HEK293 (cell line): ENCODE measurements around the gene AFF1.

ENCODE experiments used
- CTCF ChIA-PET: fragments of 350-600 bp; formaldehyde crosslinking; extraction: SDS; loops from one replicate; lab custom pipeline; 2021; ENCODE audit warnings: antibody characterized with exemption; lab: Yijun Ruan, JAX
- POLR2A ChIA-PET: fragments of 300-600 bp; formaldehyde crosslinking; extraction: SDS; loops from one replicate; lab custom pipeline; 2020; ENCODE audit warnings: antibody characterized with exemption, inconsistent platforms; lab: Yijun Ruan, JAX
- H3K27ac ChIP-seq: fragments of 200-500 bp; sonication (Bioruptor generic); 2 replicates; pipeline ENCODE4 v1.5.1; 2014; ENCODE audit warnings: low read depth, low read length, control low read depth, inconsistent platforms; ENCODE audit errors: extremely low read depth
- H3K36me3 ChIP-seq, 2 experiments: fragments of 200-500 bp in 1 of 2; sonication (Bioruptor generic) in 1 of 2; 1 replicate in 1 of 2; 2 replicates in 1 of 2; pipeline ENCODE4 v1.5.1; 2014 to 2017; ENCODE audit warnings: inconsistent platforms in 2 of 2, low read length in 2 of 2; ENCODE audit not compliant: control insufficient read depth in 2 of 2, insufficient read depth in 1 of 2
- H3K4me1 ChIP-seq: fragments of 200-500 bp; sonication (Bioruptor generic); 2 replicates; pipeline ENCODE4 v1.5.1; 2014; ENCODE audit warnings: mild to moderate bottlenecking, low read length, inconsistent platforms; ENCODE audit not compliant: control insufficient read depth, insufficient read depth
- H3K4me3 ChIP-seq: 2 replicates; pipeline ENCODE4 v1.5.1; 2011; ENCODE audit warnings: low read depth, mild to moderate bottlenecking, control low read depth, low read length, moderate library complexity
- H3K9me3 ChIP-seq: fragments of 200-500 bp; sonication (Bioruptor generic); 2 replicates; pipeline ENCODE4 v1.5.1; 2014; ENCODE audit warnings: low read depth, low read length, inconsistent platforms; ENCODE audit not compliant: control insufficient read depth, insufficient read depth
- BCL6B ChIP-seq: fragments of 450-650 bp; formaldehyde crosslinking; IDR thresholded peaks from 2 replicates; pipeline ENCODE4 v1.5.1; 2017; ENCODE audit warnings: missing biosample characterization, missing genetic modification characterization
- ELK4 ChIP-seq: IDR thresholded peaks from 2 replicates; pipeline ENCODE4 v1.6.1; 2011; ENCODE audit warnings: mild to moderate bottlenecking, low read depth, low read length, borderline replicate concordance
- MEIS1 ChIP-seq: sonication (generic); formaldehyde crosslinking; IDR thresholded peaks from 2 replicates; pipeline ENCODE4 v1.8.1; 2022; ENCODE audit warnings: missing genetic modification reagents, mild to moderate bottlenecking, borderline replicate concordance
- RBAK ChIP-seq: fragments of 450-650 bp; formaldehyde crosslinking; IDR thresholded peaks from 2 replicates; pipeline ENCODE4 v1.5.1; 2016; ENCODE audit warnings: missing biosample characterization, missing genetic modification characterization
- SCRT1 ChIP-seq: fragments of 450-650 bp; formaldehyde crosslinking; IDR thresholded peaks from 2 replicates; pipeline ENCODE4 v1.5.1; 2016; ENCODE audit warnings: missing biosample characterization, missing genetic modification characterization, borderline replicate concordance
- TRIM28 ChIP-seq: IDR thresholded peaks from 2 replicates; pipeline ENCODE4 v1.6.1; 2011; ENCODE audit warnings: low read length, control low read depth, borderline replicate concordance
- ZNF37A ChIP-seq: fragments of 450-650 bp; IDR thresholded peaks from 2 replicates; pipeline ENCODE4 v1.5.1; 2018; ENCODE audit warnings: missing biosample characterization, missing genetic modification characterization
- ZNF530 ChIP-seq: fragments of 450-650 bp; formaldehyde crosslinking; IDR thresholded peaks from 2 replicates; pipeline ENCODE4 v1.5.1; 2016; ENCODE audit warnings: low read depth, missing biosample characterization, missing genetic modification characterization
- ZNF561 ChIP-seq: fragments of 450-650 bp; IDR thresholded peaks from 2 replicates; pipeline ENCODE4 v1.5.1; 2018; ENCODE audit warnings: missing biosample characterization, missing genetic modification characterization, borderline replicate concordance
- ZNF624 ChIP-seq: fragments of 450-650 bp; formaldehyde crosslinking; IDR thresholded peaks from 2 replicates; pipeline ENCODE4 v1.5.1; 2017; ENCODE audit warnings: missing biosample characterization, missing genetic modification characterization
- ZNF830 ChIP-seq: fragments of 450-650 bp; IDR thresholded peaks from 2 replicates; pipeline ENCODE4 v1.5.0; 2018; ENCODE audit warnings: missing biosample characterization, missing genetic modification characterization, low read depth, mild to moderate bottlenecking, moderate library complexity
- TF ChIP-seq, protein P1 (sequence below): fragments of 450-650 bp; formaldehyde crosslinking; IDR thresholded peaks from 2 replicates; pipeline ENCODE4 v1.5.1; 2017; ENCODE audit warnings: missing biosample characterization, missing genetic modification characterization
- TF ChIP-seq, protein P2 (sequence below): fragments of 450-650 bp; formaldehyde crosslinking; IDR thresholded peaks from 2 replicates; pipeline ENCODE4 v1.5.1; 2016; ENCODE audit warnings: missing biosample characterization, missing genetic modification characterization
- TF ChIP-seq, protein P3 (sequence below): fragments of 450-650 bp; formaldehyde crosslinking; IDR thresholded peaks from 2 replicates; pipeline ENCODE4 v1.5.1; 2016; ENCODE audit warnings: missing biosample characterization, missing genetic modification characterization, borderline replicate concordance
- TF ChIP-seq, protein P4 (sequence below): fragments of 450-650 bp; formaldehyde crosslinking; IDR thresholded peaks from 2 replicates; pipeline ENCODE4 v1.5.1; 2017; ENCODE audit warnings: missing biosample characterization, missing genetic modification characterization
- TF ChIP-seq, protein P5 (sequence below): fragments of 450-650 bp; formaldehyde crosslinking; IDR thresholded peaks from 2 replicates; pipeline ENCODE4 v1.5.1; 2017; ENCODE audit warnings: missing biosample characterization, missing genetic modification characterization

Gene AFF1

DNA sequence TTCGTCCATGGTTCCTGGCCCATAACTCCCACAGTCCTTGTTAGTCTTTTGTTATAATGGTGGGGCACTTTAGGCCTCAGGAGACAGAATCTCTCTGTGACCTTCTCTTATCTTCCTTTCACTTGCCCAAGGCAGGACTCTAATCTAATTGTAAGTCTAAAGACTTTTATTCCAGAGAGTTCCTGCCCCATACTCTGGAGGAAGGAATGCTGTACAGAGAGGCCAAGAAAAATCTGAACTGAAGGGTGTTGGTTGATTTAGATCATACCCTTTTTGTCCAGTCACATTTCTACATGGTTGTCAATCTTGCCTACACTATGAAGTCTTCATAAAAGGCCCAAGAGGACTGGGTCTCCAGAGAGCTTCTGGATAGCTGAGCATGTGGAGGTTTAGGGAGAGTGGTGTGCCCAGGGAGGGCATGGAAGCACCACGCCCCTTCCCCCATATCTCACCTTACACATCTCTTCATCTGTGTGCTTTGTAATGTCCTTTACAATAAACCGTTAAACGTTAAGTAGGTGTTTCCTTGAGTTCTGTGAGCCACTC, 84.5 kb downstream of the AFF1 start:
- no peak overlapping the region for H3K27ac ChIP-seq

DNA sequence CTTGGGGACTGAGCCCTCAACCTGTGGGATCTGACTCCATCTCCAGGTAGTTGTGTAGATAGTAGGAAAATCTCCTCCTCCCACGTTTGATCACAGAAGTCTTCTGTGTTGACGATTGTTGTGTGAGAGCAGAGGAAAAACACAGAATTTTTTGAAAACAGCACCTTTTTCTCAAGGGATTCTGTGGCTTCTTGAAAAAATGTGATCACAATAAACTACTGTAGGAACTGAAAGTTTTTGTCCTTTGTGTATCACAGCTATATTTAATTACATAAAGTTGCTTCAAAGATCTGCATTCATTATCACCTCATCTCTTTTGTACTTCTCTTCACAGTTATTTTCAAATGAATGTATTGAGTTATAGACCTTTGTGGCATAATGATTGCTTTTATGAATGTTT, 85.1 kb downstream of the AFF1 start:
- no peak overlapping the region for H3K4me3 ChIP-seq
- TF ChIP-seq ELK4 (no peak), MEIS1 (CRISPR knock-in tag) (no peak)
- CTCF ChIA-PET, result no interaction called here
- no peaks in the 10 kb centered on the region for H3K9me3 ChIP-seq
- H3K27ac ChIP-seq, result no peak overlapping the region
- no peaks in the 10 kb centered on the region for H3K36me3 ChIP-seq
- peaks cover 12% of the 10 kb centered on the region for H3K4me1 ChIP-seq
- POLR2A ChIA-PET, result no interaction called here

More for the DNA sequence above, 84.5 kb downstream of the AFF1 start:
- Histone ChIP-seq H3K36me3 (no peaks in the 10 kb centered on the region), H3K4me3 (no peak overlapping the region), H3K4me1 (peaks cover 16% of the 10 kb centered on the region), H3K9me3 (no peaks in the 10 kb centered on the region)
- no peak for TF ChIP-seq RBAK (tag by site-specific recombination)
- ChIA-PET POLR2A (interaction anchor here (0.5 kb wide), 1 partner anchor 21 kb away, joined by 5 read pairs; no protein-coding TSS in a partner anchor), CTCF (interaction anchor here (0.7 to 1.1 kb wide), 2 partner anchors 8 to 74 kb away, joined by 3 read pairs; no protein-coding TSS in a partner anchor)

GRCh38 chr4:87024201-87024600, 89.4 kb downstream of the AFF1 start:
- ChIA-PET CTCF (no interaction called here), POLR2A (no interaction called here)
- no peak overlapping the region for H3K27ac ChIP-seq

More at GRCh38 chr4:87024201-87024600, 89.4 kb downstream of the AFF1 start:
- TF ChIP-seq BCL6B, result no peak
- TF ChIP-seq, protein P1, sequence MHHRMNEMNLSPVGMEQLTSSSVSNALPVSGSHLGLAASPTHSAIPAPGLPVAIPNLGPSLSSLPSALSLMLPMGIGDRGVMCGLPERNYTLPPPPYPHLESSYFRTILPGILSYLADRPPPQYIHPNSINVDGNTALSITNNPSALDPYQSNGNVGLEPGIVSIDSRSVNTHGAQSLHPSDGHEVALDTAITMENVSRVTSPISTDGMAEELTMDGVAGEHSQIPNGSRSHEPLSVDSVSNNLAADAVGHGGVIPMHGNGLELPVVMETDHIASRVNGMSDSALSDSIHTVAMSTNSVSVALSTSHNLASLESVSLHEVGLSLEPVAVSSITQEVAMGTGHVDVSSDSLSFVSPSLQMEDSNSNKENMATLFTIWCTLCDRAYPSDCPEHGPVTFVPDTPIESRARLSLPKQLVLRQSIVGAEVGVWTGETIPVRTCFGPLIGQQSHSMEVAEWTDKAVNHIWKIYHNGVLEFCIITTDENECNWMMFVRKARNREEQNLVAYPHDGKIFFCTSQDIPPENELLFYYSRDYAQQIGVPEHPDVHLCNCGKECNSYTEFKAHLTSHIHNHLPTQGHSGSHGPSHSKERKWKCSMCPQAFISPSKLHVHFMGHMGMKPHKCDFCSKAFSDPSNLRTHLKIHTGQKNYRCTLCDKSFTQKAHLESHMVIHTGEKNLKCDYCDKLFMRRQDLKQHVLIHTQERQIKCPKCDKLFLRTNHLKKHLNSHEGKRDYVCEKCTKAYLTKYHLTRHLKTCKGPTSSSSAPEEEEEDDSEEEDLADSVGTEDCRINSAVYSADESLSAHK, result no peak
- no peak for TF ChIP-seq ZNF624
- TF ChIP-seq, protein P2, sequence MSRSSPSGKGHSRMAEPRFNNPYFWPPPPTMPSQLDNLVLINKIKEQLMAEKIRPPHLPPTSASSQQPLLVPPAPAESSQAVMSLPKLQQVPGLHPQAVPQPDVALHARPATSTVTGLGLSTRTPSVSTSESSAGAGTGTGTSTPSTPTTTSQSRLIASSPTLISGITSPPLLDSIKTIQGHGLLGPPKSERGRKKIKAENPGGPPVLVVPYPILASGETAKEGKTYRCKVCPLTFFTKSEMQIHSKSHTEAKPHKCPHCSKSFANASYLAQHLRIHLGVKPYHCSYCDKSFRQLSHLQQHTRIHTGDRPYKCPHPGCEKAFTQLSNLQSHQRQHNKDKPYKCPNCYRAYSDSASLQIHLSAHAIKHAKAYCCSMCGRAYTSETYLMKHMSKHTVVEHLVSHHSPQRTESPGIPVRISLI (tag by site-specific recombination), result no peak
- TF ChIP-seq ZNF37A (tag by site-specific recombination), result no peak
- TF ChIP-seq, protein P3, sequence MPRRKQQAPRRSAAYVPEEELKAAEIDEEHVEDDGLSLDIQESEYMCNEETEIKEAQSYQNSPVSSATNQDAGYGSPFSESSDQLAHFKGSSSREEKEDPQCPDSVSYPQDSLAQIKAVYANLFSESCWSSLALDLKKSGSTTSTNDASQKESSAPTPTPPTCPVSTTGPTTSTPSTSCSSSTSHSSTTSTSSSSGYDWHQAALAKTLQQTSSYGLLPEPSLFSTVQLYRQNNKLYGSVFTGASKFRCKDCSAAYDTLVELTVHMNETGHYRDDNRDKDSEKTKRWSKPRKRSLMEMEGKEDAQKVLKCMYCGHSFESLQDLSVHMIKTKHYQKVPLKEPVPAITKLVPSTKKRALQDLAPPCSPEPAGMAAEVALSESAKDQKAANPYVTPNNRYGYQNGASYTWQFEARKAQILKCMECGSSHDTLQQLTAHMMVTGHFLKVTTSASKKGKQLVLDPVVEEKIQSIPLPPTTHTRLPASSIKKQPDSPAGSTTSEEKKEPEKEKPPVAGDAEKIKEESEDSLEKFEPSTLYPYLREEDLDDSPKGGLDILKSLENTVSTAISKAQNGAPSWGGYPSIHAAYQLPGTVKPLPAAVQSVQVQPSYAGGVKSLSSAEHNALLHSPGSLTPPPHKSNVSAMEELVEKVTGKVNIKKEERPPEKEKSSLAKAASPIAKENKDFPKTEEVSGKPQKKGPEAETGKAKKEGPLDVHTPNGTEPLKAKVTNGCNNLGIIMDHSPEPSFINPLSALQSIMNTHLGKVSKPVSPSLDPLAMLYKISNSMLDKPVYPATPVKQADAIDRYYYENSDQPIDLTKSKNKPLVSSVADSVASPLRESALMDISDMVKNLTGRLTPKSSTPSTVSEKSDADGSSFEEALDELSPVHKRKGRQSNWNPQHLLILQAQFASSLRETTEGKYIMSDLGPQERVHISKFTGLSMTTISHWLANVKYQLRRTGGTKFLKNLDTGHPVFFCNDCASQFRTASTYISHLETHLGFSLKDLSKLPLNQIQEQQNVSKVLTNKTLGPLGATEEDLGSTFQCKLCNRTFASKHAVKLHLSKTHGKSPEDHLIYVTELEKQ (tag by site-specific recombination), result no peak
- no peak for TF ChIP-seq ZNF561 (tag by site-specific recombination)
- no peak for TF ChIP-seq ZNF830 (tag by site-specific recombination)
- no peak for TF ChIP-seq ZNF530
- TF ChIP-seq SCRT1 (tag by site-specific recombination), result no peak
- TF ChIP-seq, protein P4, sequence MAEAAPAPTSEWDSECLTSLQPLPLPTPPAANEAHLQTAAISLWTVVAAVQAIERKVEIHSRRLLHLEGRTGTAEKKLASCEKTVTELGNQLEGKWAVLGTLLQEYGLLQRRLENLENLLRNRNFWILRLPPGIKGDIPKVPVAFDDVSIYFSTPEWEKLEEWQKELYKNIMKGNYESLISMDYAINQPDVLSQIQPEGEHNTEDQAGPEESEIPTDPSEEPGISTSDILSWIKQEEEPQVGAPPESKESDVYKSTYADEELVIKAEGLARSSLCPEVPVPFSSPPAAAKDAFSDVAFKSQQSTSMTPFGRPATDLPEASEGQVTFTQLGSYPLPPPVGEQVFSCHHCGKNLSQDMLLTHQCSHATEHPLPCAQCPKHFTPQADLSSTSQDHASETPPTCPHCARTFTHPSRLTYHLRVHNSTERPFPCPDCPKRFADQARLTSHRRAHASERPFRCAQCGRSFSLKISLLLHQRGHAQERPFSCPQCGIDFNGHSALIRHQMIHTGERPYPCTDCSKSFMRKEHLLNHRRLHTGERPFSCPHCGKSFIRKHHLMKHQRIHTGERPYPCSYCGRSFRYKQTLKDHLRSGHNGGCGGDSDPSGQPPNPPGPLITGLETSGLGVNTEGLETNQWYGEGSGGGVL (tag by site-specific recombination), result no peak
- TF ChIP-seq, protein P5, sequence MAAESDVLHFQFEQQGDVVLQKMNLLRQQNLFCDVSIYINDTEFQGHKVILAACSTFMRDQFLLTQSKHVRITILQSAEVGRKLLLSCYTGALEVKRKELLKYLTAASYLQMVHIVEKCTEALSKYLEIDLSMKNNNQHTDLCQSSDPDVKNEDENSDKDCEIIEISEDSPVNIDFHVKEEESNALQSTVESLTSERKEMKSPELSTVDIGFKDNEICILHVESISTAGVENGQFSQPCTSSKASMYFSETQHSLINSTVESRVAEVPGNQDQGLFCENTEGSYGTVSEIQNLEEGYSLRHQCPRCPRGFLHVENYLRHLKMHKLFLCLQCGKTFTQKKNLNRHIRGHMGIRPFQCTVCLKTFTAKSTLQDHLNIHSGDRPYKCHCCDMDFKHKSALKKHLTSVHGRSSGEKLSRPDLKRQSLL (tag by site-specific recombination), result no peak
- no peak for TF ChIP-seq TRIM28
- H3K9me3 ChIP-seq, result no peaks in the 10 kb centered on the region
- H3K4me1 ChIP-seq, result peaks cover 6% of the 10 kb centered on the region
- H3K4me3 ChIP-seq, result no peak overlapping the region
- H3K36me3 ChIP-seq, result no peaks in the 10 kb centered on the region
